IPS-20b (cell line): ENCODE results near the gene BANP.
"Not testable (repeated sequence)": the region's sequence is repeated elsewhere in the genome, so short reads cannot be mapped to it uniquely, and the experiment has no call there.

Experiments used
- H3K27ac ChIP-seq: one replicate; pipeline ENCODE4 v1.5.1; 2013; ENCODE audit warnings: low read length
- H3K27me3 ChIP-seq: 2 replicates; pipeline ENCODE4 v1.6.1; 2013; ENCODE audit warnings: mild to moderate bottlenecking, low read length, inconsistent platforms; ENCODE audit not compliant: insufficient read depth
- H3K36me3 ChIP-seq: 2 replicates; pipeline ENCODE4 v1.6.1; 2013; ENCODE audit warnings: low read depth, mild to moderate bottlenecking, inconsistent platforms, low read length, moderate library complexity; ENCODE audit not compliant: insufficient read depth
- H3K4me1 ChIP-seq: 2 replicates; pipeline ENCODE4 v1.6.1; 2013; ENCODE audit warnings: mild to moderate bottlenecking, control low read depth, inconsistent platforms, low read length, moderate library complexity; ENCODE audit not compliant: insufficient read depth
- H3K4me3 ChIP-seq: 2 replicates; pipeline ENCODE4 v1.5.1; 2013; ENCODE audit warnings: mild to moderate bottlenecking, low read length, inconsistent platforms
- H3K9ac ChIP-seq: 2 replicates; pipeline ENCODE4 v1.6.1; 2013; ENCODE audit warnings: low read depth, mild to moderate bottlenecking, inconsistent platforms, low read length, moderate library complexity
- H3K9me3 ChIP-seq: 2 replicates; pipeline ENCODE4 v1.6.1; 2013; ENCODE audit warnings: mild to moderate bottlenecking, low read depth, low read length, inconsistent platforms; ENCODE audit not compliant: insufficient read depth

Gene BANP

DNA sequence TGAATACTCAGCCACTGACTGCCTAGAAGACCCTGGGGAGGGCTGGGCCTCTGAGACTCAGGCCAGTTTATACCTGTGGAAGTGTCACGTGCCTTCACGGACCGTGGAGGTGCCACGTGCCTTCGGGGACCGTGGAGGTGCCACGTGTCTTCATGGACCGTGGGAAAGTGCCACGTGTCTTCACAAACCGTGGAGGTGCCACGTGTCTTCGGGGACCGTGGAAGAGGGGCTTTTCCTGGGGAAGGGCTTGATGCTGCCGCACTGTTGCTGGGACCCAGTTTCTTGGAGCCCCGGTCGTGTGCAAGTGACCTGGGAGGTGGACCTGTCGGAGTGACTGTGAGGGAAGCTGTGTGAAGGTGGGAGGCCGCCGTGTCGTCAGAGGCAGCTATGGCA lies 166.2 kb downstream of the BANP start:
- Histone ChIP-seq H3K9ac (no peak overlapping the region), H3K9me3 (no peaks in the 10 kb centered on the region), H3K4me3 (no peak overlapping the region), H3K4me1 (peaks cover 9% of the 10 kb centered on the region; the same call in 1 of the 2 replicates), H3K27me3 (no peaks in the 10 kb centered on the region), H3K36me3 (no peaks in the 10 kb centered on the region), H3K27ac (no peak overlapping the region)

DNA sequence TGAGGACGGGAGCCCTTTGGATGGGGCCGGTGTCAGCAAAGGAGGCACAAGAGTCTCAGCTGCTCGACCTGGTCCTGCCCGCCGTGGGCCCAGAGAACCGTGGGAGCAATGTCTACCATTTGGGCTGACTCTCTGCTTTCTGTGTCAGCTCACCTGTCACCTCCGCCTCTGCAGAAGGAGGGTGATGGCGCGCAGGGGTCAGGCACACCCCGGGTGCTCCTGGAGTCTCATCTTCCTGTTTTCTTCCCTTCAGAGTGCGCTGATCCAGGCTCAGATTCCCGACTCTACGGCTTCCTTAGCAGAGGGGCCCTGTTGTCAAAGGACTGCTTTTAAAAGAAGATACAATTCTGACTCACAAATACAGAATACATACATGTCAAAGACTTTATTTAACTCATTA lies 167.1 kb downstream of the BANP start:
- H3K4me1 ChIP-seq = peaks cover 9% of the 10 kb centered on the region; the same call in 1 of the 2 replicates
- H3K9me3 ChIP-seq = no peaks in the 10 kb centered on the region
- H3K9ac ChIP-seq = no peak overlapping the region; the same call in 1 of the 2 replicates
- H3K36me3 ChIP-seq = no peaks in the 10 kb centered on the region
- no peaks in the 10 kb centered on the region for H3K27me3 ChIP-seq
- no peak overlapping the region for H3K27ac ChIP-seq
- H3K4me3 ChIP-seq = no peak overlapping the region

DNA sequence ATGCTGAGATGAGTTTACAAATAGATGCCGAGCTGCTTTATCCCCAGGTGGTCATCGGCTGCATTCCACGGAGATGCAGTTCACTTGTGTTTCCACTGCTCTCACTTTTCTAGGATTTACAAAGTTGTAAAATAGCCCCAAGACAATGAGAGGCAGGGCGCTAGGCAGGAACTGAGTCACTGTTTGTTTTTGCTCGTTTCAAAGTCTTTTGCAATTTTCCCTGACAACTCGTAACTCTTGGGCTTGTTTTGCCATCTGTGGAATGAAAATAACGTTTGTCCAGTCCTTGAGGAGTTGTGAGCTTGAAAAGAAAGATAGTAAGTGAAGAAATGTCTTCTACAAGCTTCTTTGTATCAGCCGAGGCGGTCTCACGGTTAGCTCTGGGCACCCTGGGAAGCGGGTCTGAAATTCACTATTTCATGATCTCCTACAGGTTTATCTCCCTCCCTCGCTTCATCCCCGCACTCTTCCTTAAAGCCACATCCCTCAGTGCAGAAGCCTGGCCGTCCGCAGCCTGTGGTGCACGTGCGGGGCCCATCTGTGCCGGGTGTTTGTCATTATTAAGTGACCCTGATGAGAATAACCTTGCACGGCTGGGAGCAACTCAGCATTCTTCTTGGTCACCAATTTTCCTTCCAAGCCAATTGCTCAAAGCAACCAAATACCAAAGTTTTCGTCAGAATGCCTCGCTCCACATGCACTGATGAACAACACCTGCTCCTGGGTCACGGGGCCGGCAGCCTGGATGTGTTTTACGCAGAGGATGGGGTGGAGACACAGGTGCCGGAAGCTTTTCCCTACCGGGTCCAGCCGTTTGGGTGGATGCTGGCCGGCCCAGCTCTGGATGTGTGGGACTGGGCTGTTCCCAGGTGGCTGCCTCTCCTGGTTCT lies 167.9 kb downstream of the BANP start:
- H3K27me3 ChIP-seq, H3K4me1 ChIP-seq, H3K36me3 ChIP-seq, H3K4me3 ChIP-seq, H3K27ac ChIP-seq, H3K9me3 ChIP-seq: not testable (repeated sequence)
- peak overlapping the region; percentile 37; the same call in 1 of the 2 replicates for H3K9ac ChIP-seq

DNA sequence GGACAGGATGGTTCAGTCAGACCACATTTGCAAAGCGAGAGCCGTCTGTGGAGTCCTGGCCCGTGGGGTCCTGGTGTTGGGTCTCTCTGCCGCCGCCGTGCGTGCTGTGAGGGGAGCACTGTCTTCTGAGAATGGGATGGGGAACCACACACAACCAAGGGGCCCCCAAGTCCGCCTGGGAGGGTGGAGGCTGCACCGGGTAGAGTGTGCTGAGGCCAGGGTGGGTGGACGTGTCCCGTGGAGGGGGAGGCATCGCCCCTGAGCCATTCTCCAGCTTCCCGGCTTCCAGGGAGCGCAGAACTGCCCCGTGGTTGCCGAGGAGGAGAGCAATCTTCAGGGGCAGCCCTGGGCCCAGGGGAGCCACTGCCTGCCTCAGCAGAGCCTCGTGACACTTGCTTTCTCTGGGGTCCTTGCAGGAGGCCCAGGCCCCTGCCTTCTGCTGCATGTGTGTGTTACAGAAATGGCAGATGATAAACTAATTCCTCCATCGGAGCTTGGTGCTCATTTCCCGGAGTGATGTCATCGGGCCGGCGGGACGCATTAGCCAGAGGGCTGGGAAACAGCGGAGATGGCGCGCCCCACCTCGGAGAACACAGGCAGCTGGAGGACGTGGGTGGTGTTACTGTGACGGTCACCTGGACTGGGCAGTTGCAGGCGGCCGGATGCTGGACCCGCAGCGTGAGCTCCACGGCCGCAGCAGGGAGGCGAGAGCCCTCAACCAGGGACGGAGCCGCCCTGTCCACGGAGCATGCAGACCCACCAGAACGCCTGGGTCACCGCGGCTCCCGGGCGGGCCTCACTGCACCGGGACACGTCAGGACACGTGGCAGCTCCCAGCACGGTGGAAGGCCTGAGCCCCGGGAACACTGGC lies 168.9 kb downstream of the BANP start:
- not testable (repeated sequence) for H3K9me3 ChIP-seq, H3K36me3 ChIP-seq, H3K27ac ChIP-seq, H3K4me1 ChIP-seq, H3K4me3 ChIP-seq, H3K9ac ChIP-seq, H3K27me3 ChIP-seq

DNA sequence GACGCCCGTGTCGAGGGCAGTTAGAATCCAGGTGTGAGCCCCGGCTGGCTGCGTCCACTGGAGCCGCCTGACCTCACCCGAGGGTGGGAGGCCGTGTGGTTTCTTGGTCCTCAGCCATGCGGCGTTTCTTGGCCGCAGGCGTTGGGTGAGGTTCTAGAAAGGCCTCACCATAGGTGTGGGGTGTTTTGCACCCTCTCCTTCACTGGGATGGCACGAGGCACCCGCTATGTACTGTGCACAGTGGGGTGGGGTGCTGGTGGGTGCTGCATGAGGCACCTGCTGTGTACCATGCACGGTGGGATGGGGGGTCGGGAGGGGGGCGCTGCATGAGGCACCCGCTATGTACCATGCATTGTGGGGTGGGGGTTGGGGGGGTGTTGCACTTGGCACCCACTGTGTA lies 169.6 kb downstream of the BANP start:
- H3K27me3 ChIP-seq = no peaks in the 10 kb centered on the region
- no peaks in the 10 kb centered on the region for H3K36me3 ChIP-seq
- H3K4me1 ChIP-seq = peaks cover 9% of the 10 kb centered on the region; the same call in 1 of the 2 replicates
- no peak overlapping the region for H3K9ac ChIP-seq
- H3K27ac ChIP-seq = no peak overlapping the region
- H3K4me3 ChIP-seq = no peak overlapping the region
- H3K9me3 ChIP-seq = no peaks in the 10 kb centered on the region

DNA sequence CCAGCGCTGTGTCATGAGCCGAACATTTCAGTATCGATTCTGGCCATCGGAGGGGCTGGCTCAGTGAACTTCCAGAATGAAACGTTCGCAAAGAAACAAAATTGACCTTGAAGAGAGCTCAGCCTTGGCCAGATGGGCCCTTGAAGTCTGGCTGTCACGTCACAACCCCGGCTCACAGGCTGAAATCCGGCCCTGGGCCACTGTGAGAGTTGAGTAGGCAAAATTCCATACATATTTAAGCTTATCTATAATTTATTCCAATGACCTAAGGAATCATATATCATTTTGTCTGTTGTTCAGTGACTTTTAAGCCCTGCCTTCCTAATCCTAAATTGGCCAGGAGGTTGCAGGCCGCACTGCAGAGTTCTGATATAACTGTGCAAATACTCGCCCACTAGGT lies 170.2 kb downstream of the BANP start:
- H3K9ac ChIP-seq, H3K4me1 ChIP-seq, H3K9me3 ChIP-seq, H3K36me3 ChIP-seq, H3K27me3 ChIP-seq, H3K4me3 ChIP-seq, H3K27ac ChIP-seq: not testable (repeated sequence)

DNA sequence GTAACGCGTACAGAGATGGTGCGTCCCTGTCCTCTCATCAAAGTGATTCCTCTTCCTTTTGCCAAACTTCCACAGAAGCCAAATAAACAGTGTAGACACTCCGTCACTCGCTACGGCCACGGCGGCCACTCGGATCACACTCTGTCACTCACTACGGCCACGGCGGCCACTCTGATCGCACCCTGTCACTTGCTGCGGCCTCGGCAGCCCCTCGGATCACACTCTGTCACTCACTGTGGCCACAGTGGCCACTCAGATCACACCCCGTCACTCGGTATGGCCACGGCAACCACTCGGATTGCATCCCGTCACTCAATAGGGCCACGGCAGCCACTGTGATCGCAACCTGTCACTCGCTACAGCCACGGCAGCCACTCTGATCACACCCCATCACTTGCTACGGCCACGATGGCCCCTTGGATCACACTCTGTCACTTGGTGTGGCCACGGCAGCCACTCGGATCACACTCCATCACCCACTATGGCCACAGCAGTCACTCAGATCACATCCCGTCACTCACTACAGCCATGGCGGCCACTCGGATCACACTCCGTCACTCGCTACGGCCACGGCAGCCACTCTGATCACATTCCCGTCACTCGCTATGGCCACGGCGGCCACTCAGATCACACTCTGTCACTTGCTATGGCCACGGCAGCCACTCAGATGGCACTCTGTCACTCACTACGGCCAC lies 170.8 kb downstream of the BANP start:
- Histone ChIP-seq H3K36me3 (no peaks in the 10 kb centered on the region), H3K27me3 (no peaks in the 10 kb centered on the region), H3K27ac (no peak overlapping the region), H3K9me3 (no peaks in the 10 kb centered on the region), H3K4me1 (peaks cover 9% of the 10 kb centered on the region; the same call in 1 of the 2 replicates), H3K9ac (no peak overlapping the region), H3K4me3 (no peak overlapping the region)
